Activated naive CD4-positive, alpha-beta T cell treated with anti-CD3 and anti-CD28 coated beads, Interleukin-2, amount 50 U/mL, for 24 hours (primary cell): ENCODE measurements around the gene PPARG.
A peak's percentile ranks its signal among the peaks of the same experiment; 100 is the strongest.

ENCODE experiments used
- H3K27ac Mint-ChIP-seq: one replicate; pipeline ENCODE4 v1.8.0; 2021; ENCODE audit warnings: mild to moderate bottlenecking, mixed read lengths
- H3K27me3 Mint-ChIP-seq: one replicate; pipeline ENCODE4 v1.8.0; 2021; ENCODE audit warnings: mixed read lengths
- H3K36me3 Mint-ChIP-seq: one replicate; pipeline ENCODE4 v1.8.0; 2021; ENCODE audit warnings: mixed read lengths
- H3K4me1 Mint-ChIP-seq: one replicate; pipeline ENCODE4 v1.8.0; 2021; ENCODE audit warnings: mixed read lengths
- H3K4me3 Mint-ChIP-seq: one replicate; pipeline ENCODE4 v1.8.0; 2021; ENCODE audit warnings: mild to moderate bottlenecking, mixed read lengths
- H3K9me3 Mint-ChIP-seq: one replicate; pipeline ENCODE4 v1.8.0; 2021; ENCODE audit warnings: mixed read lengths

PPARG gene

GRCh38 chr3:12416731-12417130 lies 127.9 kb downstream of the PPARG start:
- H3K27me3 Mint-ChIP-seq: peaks cover 4% of the 10 kb centered on the region
- H3K9me3 Mint-ChIP-seq: no peaks in the 10 kb centered on the region
- no peak overlapping the region for H3K4me3 Mint-ChIP-seq
- no peaks in the 10 kb centered on the region for H3K4me1 Mint-ChIP-seq
- H3K36me3 Mint-ChIP-seq: no peaks in the 10 kb centered on the region
- no peak overlapping the region for H3K27ac Mint-ChIP-seq

DNA sequence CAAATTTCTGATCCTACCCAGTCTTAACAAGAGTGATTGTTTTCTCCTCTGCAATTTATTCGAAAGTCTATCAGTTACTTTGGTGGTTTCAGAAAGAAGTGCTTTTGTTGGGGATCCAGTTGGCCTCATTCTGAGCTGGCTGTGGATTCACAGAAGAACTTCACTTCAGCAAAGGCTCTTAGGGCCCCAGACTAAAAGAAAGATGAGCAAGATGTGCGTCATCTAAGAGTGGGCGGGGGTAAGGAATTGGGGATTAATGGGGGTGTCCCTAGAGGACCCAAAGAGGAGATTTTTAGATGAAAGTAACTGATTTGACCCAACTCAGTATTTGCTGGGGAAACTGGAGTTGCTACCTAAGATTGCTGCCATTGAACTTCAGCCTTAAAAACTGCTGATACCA lies 131.5 kb downstream of the PPARG start:
- Mint-ChIP-seq H3K27ac (no peak overlapping the region), H3K36me3 (no peaks in the 10 kb centered on the region), H3K9me3 (no peaks in the 10 kb centered on the region), H3K27me3 (peaks cover 8% of the 10 kb centered on the region), H3K4me1 (no peaks in the 10 kb centered on the region), H3K4me3 (no peak overlapping the region)

DNA sequence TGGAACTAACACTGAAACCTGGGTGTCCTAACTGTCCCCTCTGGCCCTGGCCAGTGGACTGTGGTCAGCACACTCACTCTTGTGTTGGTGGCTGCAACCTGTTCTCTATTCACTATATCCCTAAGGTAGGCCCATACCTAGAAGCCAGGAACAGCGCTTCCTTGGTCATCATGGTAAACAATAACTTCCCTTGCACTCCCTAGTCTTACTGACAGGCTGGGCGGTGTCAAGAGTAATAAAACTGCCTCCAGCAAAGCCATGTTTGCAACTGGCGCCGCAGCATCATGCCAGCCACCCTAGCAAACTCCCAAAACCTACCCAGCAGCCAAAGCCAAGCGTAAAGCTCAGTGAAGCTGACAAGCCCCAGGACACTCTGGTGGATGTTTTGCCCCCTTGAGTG lies 132.3 kb downstream of the PPARG start:
- Mint-ChIP-seq H3K4me3 (no peak overlapping the region), H3K9me3 (no peaks in the 10 kb centered on the region), H3K27me3 (peaks cover 8% of the 10 kb centered on the region), H3K4me1 (no peaks in the 10 kb centered on the region), H3K36me3 (no peaks in the 10 kb centered on the region), H3K27ac (no peak overlapping the region)

GRCh38 chr3:12423131-12423530 lies 134.3 kb downstream of the PPARG start:
- H3K4me3 Mint-ChIP-seq: no peak overlapping the region
- no peak overlapping the region for H3K27ac Mint-ChIP-seq
- peaks cover 8% of the 10 kb centered on the region for H3K27me3 Mint-ChIP-seq
- H3K9me3 Mint-ChIP-seq: no peaks in the 10 kb centered on the region
- no peaks in the 10 kb centered on the region for H3K4me1 Mint-ChIP-seq
- no peaks in the 10 kb centered on the region for H3K36me3 Mint-ChIP-seq

DNA sequence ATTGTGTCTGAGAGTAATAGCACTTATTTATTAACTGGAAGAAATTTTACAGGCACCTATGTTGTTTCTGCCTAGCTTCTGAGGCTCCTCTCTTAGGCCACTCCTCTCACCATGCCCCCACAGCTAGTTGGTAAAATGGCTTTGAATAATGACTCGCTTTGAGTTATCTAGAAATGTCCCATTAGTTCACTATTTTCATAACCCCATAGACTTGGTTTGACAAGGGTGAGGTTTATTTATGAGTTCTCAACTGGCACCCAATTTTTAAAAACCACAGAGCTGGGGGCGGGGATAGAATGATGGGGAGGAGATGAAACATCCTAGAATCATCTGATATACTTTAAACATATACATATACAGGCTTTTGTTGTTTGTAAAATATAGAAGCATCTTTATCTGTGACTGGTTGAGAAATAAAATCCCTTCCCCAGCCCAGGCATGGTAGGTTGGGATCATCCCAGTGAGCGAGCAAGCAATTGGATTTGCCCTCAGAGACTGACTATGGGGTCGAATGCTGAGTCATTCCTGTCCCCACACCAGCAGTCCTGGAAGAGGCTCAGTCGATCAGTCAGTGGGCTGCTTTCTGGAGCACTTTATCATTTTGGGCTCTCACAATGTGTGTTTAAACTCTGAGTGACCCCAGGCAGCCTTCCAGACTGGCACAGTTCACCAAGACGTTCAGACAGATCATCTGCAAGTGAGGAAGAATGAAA lies 135.2 kb downstream of the PPARG start:
- H3K36me3 Mint-ChIP-seq: no peaks in the 10 kb centered on the region
- H3K27ac Mint-ChIP-seq: no peak overlapping the region
- no peaks in the 10 kb centered on the region for H3K9me3 Mint-ChIP-seq
- peaks cover 6% of the 10 kb centered on the region for H3K27me3 Mint-ChIP-seq
- H3K4me1 Mint-ChIP-seq: no peaks in the 10 kb centered on the region
- H3K4me3 Mint-ChIP-seq: no peak overlapping the region

DNA sequence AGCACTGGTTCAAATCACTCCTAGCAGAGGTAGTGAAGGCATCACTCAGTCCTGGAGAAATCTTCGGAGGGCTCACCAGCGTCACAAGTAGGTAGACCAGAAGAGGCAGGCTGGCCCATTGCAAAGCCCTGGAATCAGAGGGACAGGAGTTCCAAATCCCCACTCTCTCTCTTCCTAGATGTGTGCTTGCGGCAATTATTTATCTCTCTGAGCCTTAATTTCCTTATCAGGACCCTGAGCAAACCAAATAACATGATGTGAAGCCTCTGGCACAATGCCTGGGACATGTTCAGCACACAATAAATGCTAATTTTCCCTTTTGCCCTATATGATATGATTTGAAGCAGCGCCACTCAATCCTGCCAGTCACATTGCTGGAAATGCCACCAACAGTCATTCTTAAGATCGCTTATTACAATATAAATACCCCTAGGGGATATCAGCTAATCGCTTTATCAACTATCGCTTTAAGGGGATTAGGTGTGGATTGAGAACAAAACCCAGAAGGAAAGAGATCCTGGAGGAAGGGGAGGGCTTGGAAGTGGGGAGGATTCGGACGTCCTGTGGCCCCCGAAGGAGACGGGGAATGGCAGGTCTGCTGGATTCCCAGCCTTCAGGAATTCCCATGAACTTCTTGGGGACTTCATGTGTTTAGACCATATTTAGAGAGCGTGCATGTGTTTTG lies 135.9 kb downstream of the PPARG start:
- no peak overlapping the region for H3K4me3 Mint-ChIP-seq

GRCh38 chr3:12425850-12426579 lies 137.1 kb downstream of the PPARG start:
- Mint-ChIP-seq H3K4me1 (no peaks in the 10 kb centered on the region), H3K36me3 (no peaks in the 10 kb centered on the region), H3K9me3 (no peaks in the 10 kb centered on the region), H3K4me3 (no peak overlapping the region), H3K27me3 (peaks cover 6% of the 10 kb centered on the region), H3K27ac (no peak overlapping the region)

More for the DNA sequence above, 135.9 kb downstream of the PPARG start:
- Mint-ChIP-seq H3K27ac (peak overlapping the region; percentile 48), H3K27me3 (peaks cover 6% of the 10 kb centered on the region), H3K36me3 (no peaks in the 10 kb centered on the region), H3K9me3 (no peaks in the 10 kb centered on the region), H3K4me1 (no peaks in the 10 kb centered on the region)

- Mint-ChIP-seq H3K27ac (no peak overlapping the region), H3K36me3 (no peaks in the 10 kb centered on the region), H3K4me3 (no peak overlapping the region), H3K4me1 (no peaks in the 10 kb centered on the region), H3K9me3 (no peaks in the 10 kb centered on the region), H3K27me3 (peaks cover 4% of the 10 kb centered on the region)
Observed at GRCh38 chr3:12427551-12427950, 138.7 kb downstream of the PPARG start.

DNA sequence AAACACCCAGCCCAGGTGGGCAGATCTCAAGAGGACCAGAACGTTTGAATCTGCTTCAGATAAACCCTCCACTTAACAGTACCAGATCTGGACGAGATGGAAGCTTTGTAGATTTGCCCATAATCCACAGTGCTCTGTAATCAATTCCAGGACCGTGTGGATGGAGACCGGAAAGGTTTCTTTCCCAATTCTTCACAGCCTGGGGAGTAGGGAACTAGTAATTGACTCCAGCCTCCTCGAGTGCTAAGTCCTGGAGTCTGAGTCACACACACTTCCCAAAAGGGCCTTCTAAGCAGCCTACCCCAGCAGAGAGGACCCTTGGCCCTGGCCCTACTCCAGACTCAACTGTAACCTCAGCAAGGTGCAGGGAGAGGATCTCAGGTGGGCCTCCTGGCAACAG lies 139.3 kb downstream of the PPARG start:
- peaks cover 4% of the 10 kb centered on the region for H3K27me3 Mint-ChIP-seq
- H3K4me1 Mint-ChIP-seq: no peaks in the 10 kb centered on the region
- H3K36me3 Mint-ChIP-seq: no peaks in the 10 kb centered on the region
- no peak overlapping the region for H3K4me3 Mint-ChIP-seq
- H3K9me3 Mint-ChIP-seq: no peaks in the 10 kb centered on the region
- H3K27ac Mint-ChIP-seq: no peak overlapping the region

DNA sequence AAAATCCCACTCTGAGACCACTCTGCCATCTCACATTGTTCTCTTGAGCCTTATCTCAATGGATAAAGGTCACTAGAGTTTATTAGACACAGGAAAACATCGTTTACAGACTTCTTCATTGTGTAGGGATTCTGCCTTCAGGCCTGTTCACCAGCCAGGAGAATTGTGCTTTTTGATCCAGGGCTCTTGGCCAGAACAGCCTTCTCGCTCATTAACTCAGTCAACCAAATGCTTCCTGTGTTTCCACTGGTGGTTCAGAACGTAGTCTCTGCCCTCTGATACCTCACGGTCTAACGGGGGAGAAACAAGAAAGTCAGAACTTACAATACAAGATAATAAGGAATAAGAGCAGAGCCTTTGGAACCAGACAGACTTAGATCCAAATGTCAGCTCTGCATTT lies 141.2 kb downstream of the PPARG start:
- H3K9me3 Mint-ChIP-seq: no peaks in the 10 kb centered on the region
- peaks cover 1% of the 10 kb centered on the region for H3K27me3 Mint-ChIP-seq
- no peaks in the 10 kb centered on the region for H3K4me1 Mint-ChIP-seq
- no peak overlapping the region for H3K27ac Mint-ChIP-seq
- H3K36me3 Mint-ChIP-seq: no peaks in the 10 kb centered on the region
- H3K4me3 Mint-ChIP-seq: no peak overlapping the region

DNA sequence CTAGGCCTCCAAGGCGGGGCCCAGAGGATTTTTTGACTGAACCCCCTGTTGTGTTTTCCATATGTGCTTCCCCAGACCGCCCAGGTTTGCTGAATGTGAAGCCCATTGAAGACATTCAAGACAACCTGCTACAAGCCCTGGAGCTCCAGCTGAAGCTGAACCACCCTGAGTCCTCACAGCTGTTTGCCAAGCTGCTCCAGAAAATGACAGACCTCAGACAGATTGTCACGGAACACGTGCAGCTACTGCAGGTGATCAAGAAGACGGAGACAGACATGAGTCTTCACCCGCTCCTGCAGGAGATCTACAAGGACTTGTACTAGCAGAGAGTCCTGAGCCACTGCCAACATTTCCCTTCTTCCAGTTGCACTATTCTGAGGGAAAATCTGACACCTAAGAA lies 145.0 kb downstream of the PPARG start:
- no peaks in the 10 kb centered on the region for H3K36me3 Mint-ChIP-seq
- no peak overlapping the region for H3K27ac Mint-ChIP-seq
- H3K4me1 Mint-ChIP-seq: no peaks in the 10 kb centered on the region
- H3K27me3 Mint-ChIP-seq: no peaks in the 10 kb centered on the region
- H3K4me3 Mint-ChIP-seq: no peak overlapping the region
- H3K9me3 Mint-ChIP-seq: no peaks in the 10 kb centered on the region

GRCh38 chr3:12436514-12437220 lies 147.8 kb downstream of the PPARG start:
- H3K27ac Mint-ChIP-seq: no peak overlapping the region
- no peaks in the 10 kb centered on the region for H3K36me3 Mint-ChIP-seq
- H3K4me1 Mint-ChIP-seq: no peaks in the 10 kb centered on the region

GRCh38 chr3:12437221-12437605 lies 148.3 kb downstream of the PPARG start:
- Mint-ChIP-seq H3K4me3 (no peak overlapping the region), H3K27me3 (no peaks in the 10 kb centered on the region), H3K36me3 (no peaks in the 10 kb centered on the region), H3K9me3 (no peaks in the 10 kb centered on the region), H3K4me1 (no peaks in the 10 kb centered on the region), H3K27ac (no peak overlapping the region)

More at GRCh38 chr3:12436514-12437220, 147.8 kb downstream of the PPARG start:
- no peaks in the 10 kb centered on the region for H3K27me3 Mint-ChIP-seq
- H3K9me3 Mint-ChIP-seq: no peaks in the 10 kb centered on the region
- H3K4me3 Mint-ChIP-seq: no peak overlapping the region

DNA sequence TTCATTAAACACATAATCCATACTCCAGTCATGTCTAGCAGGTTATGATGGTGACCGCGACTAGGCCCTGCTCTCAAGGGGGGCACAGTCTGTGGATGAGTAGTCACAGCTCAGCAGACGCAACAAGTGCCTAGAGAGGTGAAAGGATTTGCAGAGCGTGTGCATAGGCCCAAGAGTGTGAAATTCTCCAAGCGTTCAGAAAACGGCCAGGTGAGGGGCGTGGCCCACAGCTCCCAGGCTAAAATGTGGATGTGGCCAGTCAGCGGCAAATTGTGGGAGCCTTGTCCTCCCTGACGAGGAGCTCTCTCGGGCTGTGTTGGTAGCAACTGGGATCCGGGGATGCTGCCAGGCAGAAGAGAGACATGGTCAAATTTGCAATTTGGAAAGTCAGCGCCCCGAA lies 149.0 kb downstream of the PPARG start:
- Mint-ChIP-seq H3K4me1 (no peaks in the 10 kb centered on the region), H3K27ac (no peak overlapping the region), H3K27me3 (no peaks in the 10 kb centered on the region), H3K36me3 (no peaks in the 10 kb centered on the region), H3K9me3 (no peaks in the 10 kb centered on the region), H3K4me3 (no peak overlapping the region)

GRCh38 chr3:12438318-12438717 lies 149.4 kb downstream of the PPARG start:
- no peaks in the 10 kb centered on the region for H3K9me3 Mint-ChIP-seq
- no peaks in the 10 kb centered on the region for H3K4me1 Mint-ChIP-seq
- H3K27ac Mint-ChIP-seq: no peak overlapping the region
- H3K4me3 Mint-ChIP-seq: no peak overlapping the region
- no peaks in the 10 kb centered on the region for H3K27me3 Mint-ChIP-seq
- H3K36me3 Mint-ChIP-seq: no peaks in the 10 kb centered on the region
